ENCODE results near the gene ATAD3C.
A peak's percentile ranks its signal among the peaks of the same experiment; 100 is the strongest.
"Not testable (repeated sequence)": the region's sequence is repeated elsewhere in the genome, so short reads cannot be mapped to it uniquely, and the experiment has no call there.

ATAD3C gene, protein sequence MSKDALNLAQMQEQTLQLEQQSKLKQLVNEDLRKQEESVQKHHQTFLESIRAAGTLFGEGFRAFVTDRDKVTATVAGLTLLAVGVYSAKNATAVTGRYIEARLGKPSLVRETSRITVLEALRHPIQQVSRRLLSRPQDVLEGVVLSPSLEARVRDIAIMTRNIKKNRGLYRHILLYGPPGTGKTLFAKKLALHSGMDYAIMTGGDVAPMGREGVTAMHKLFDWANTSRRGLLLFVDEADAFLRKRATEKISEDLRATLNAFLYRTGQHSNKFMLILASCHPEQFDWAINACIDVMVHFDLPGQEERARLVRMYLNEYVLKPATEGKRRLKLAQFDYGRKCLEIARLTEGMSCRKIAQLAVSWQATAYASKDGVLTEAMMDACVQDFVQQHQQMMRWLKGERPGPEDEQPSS

DNA sequence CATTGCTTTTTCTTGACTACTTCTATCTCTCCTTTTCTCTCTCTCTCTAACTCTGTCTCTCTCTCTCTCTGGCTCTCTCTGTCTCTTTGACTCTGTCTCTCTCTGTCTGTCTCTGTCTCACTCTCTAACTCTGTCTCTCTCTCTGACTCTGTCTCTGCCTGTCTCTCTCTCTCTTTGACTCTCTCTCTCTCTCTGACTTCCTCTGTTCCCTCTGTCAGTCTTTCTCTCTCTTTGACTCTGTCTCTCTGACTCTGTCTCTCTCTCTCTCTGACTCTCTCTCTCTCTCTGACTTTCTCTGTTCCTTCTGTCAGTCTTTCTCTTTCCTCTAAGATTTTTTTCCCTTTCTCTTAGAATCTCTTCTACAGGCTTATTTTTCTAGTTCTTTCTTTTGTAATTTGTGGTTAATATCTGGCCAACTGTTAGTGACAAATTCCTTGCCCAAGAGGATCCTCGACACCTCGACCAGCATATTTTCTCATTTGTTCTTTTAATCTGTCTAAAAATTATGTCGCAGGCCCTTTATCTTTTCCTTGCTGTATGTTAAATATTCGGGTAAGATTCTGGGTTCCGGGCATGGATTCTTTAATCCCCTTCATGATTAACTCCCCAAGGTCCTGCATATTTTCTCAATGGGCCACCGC is at the start of gene ATAD3C:
Gene ATAD3C (plus strand): TSS at position 591 of the 641 bp plus-strand sequence. CDS start 995 bp downstream, outside the sequence.
- no peak for DNase-seq (ENCODE audit: low read depth)

GRCh38 chr1:1399872-1400575 is 49.5 kb upstream of the ATAD3C start:
- no peak for DNase-seq (ENCODE audit: low read depth)

DNA sequence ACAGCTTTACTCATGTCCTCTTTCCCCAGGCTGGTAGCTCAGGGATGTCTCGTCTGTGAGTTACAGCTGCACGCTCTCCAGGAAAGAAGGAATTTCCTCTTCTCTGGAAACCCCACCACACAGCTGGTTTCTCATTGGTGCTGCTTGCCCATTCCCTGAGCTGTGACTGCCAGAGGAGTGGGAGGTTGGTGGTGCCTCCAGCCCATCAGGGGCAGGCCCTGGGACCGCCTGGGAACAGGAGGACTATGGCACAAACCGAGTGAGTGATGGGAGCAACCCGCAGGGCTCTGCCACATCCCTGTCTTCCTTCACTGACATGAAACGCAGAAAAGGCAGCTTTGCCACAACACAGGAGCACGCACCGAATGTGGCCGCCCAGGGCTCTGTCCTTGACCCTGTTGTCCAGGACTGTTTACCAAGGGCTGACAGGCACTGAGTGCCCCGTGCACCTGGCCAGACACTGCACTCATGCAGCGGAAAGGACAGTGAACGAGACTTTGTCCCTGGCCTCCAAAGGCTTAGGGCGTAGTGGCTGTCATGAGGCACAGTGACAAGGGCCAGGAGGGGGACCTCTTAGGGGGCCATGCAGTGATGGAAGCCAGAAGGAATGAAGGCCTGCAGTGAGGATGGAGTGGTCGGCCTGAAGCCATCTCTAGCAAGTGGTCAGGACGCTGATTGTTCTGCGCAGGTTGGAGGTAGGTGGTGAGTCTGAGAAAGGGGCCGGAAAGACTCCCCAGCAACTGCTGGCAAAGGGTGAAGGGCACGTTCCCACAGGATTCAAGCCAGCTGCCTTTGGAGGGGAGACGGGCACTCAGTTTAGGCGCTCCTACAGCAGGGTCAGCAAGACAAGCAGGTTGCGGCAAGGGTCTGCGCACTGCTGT is 48.7 kb upstream of the ATAD3C start:
- no peak for DNase-seq (ENCODE audit: low read depth)

DNA sequence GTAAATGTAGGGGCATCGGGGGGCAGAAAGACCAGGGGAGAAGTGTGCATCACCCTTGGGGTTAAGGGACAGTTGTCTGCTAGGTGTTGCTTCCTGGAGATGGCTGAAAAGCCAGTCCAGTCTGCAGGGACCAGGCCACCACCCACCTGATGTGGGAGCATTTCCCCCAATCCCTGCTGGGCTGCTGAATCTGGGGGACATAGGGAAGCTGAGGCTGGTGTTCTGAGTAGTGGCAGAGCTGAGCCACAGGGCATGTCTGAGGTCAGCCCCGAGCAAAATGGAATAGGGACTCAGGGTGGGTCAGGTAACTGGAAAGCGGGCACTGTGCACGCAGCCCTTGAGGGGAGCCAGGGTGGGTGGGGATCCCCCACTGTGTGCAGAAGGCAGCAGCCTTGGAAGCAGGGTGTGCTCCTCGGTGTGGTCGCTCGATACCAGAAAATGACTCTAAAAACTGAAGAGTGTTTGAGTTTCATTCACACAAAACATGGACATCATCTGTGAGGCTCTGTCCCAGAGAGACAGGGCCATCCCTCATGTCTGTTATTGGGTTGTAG is 48.0 kb upstream of the ATAD3C start:
- DNase-seq (ENCODE audit: low read depth): no peak

DNA sequence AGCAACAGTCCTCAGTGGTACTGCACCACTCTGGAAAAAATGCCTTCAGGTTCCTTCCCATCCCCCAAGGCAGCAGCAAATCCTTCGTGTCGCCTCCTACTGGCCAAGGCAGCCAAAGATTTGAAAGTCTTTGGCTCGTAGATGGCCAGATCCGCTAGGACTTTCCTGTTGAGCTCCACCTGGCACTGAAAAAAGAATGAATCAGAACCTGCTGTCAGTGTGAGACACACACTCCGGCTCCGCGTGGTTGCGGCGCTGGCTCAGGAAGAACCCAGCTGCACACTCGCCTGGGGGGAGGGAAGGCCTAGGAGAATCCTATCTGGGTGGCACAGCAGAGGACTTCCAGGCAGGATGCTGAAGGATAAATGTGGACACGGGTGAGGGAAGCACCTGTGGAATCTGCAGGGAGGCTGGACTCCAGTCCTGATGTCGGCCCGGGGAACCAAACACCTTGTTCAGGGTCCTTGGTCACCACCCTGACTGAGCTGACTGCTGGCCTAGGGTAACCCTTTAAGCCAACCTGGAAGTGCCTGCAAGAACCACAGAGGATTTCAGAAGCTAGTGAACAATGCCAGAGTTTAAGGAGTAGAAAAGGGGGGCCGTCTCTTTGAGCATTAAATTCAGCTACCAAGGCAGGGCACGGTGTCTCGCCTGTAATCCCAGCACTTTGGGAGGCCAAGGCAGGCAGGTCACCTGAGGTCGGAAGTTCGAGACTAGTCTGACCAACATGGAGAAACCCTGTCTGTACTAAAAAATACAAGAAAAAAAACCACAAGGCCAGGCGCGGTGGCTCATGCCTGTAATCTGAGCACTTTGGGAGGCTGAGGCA is 47.2 kb upstream of the ATAD3C start:
- DNase-seq (ENCODE audit: low read depth): no peak

GRCh38 chr1:1402901-1403392 is 46.5 kb upstream of the ATAD3C start:
- DNase-seq (ENCODE audit: low read depth): not testable (repeated sequence)

- DNase-seq (ENCODE audit: low read depth): no peak
Observed at GRCh38 chr1:1403653-1404052, 45.8 kb upstream of the ATAD3C start.

DNA sequence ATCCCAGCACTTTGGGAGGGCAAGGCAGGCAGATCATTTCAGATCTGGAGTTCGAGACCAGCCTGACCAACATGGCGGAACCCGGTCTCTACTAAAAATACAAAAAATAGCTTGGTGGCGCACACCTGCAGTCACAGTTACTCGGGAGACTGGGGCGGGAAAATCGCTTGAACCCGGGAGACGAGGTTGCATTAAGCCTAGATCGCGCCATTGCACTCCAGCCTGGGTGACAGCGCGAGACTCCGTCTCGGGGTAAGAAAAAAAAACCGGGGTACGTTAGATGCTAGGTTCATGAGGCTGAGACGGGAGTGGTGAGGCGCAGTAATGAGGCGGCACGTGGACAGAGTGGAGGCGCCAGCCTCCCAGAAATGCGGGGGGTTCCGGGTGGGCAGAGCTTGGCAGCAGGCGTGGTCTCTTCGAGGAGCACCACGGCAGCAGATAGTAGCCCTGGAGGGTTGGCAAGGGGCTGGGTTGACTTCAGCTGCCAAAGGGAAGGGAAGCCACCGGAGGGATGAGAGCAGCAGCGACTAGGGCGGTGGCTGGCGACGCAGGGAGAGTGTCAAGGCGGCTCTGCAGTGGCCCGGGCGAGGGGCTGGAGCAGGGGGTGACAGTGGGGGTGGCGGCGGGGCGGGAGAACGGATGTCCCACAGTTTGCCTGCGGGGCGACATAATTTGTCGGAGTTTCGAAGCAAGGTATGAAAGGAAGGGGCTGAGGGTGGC is 43.2 kb upstream of the ATAD3C start:
- DNase-seq (ENCODE audit: low read depth): no peak

DNA sequence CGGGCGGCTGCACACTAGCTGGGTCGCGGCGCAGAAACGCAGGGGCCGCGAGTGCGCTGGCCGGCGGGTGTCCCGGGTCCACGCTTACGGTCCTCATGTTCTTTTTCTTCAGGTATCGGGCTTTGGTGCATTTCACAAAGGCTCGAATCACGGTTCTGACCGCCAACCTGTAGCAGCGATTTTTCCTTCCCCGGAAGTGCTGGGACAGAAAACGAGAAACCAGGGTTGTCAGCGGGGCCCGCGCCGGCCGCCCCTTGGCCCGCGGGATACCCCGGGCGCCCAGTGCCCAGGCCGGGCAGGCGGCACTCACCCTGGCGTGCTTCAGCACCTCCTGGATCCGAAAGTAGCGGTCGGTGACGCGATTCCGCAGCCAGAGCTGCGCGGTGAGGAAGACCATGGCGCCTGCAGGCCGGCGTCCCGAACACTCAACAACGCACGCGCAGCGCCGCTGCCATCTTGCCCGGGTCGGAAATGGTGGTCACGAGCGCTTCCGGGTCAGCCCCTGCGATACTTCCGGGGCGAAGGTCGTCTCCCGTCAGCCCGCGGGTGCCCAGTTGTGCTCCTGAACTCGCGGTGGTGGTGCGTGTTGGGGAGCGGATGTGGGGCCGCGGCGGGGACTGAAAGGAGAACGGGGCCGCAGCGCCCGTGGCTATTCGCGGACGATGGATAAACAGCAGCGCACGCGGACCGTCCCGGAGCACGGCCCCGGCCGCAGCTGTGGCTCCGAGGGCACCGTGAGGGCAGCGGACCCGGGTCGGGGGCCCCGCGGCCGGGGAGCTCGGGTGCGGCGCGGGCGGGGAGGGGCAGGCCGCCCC is 42.5 kb upstream of the ATAD3C start, which contains the start of gene MRPL20:
Gene MRPL20 (minus strand): TSS at position 473 of the 815 bp plus-strand sequence. CDS start 76 bp downstream, at position 397.
- peak; percentile 93 for DNase-seq (ENCODE audit: low read depth)

GRCh38 chr1:1407636-1408318 is 41.7 kb upstream of the ATAD3C start:
- DNase-seq (ENCODE audit: low read depth): no peak

- DNase-seq (ENCODE audit: low read depth): not testable (repeated sequence)
Observed at GRCh38 chr1:1410238-1410637, 39.3 kb upstream of the ATAD3C start.

GRCh38 chr1:1411626-1412025 is 37.9 kb upstream of the ATAD3C start:
- no peak for DNase-seq (ENCODE audit: low read depth)

DNA sequence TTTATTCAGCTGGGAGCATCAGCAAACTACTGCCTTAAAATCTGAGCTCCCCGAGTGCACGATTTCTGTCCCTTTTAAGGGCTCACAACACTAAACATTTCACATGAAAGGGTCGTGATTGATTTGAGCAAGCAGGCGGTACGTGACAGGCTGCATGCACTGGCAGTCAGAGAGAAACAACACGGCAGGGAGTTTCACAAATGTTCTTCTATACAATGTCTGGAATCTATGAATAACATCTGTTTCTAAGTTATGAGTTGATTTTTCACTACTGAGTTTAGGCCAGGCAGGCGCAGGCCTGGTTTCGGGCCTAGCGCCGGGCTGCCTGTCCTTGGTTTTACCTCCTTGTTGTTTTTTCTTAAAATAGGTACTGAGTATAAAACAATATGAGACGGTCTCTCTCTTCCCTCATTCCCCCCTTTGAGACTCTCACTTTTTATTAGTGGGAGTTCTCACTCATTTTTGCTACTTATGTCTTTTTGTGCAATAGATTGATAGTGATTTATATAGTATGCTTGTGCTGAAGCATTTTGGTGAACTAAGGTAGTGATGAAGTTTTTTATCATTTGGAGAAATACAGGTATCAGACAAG is 37.1 kb upstream of the ATAD3C start:
- DNase-seq (ENCODE audit: low read depth): not testable (repeated sequence)

DNA sequence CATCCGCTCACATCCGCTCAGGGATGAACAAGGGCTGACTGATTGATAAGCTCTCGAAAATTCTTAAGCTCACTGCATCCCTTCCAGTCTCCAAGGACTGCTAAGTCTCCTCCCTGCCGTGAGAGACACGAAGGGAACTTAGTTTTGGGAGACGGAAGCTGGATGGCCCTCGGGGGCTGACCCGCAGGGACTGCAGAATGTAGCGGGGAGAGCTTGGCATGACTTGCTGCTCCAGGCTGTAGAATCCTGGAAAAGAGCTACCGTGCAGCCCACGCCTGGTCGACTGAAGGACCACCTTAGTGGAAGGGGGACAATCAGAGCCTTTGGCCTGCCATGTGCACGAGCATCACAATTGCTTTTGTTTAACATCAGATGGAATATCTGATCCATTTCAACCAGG is 33.7 kb upstream of the ATAD3C start:
- DNase-seq (ENCODE audit: low read depth): no peak

GRCh38 chr1:1417396-1417795 is 32.1 kb upstream of the ATAD3C start:
- DNase-seq (ENCODE audit: low read depth): not testable (repeated sequence)

DNA sequence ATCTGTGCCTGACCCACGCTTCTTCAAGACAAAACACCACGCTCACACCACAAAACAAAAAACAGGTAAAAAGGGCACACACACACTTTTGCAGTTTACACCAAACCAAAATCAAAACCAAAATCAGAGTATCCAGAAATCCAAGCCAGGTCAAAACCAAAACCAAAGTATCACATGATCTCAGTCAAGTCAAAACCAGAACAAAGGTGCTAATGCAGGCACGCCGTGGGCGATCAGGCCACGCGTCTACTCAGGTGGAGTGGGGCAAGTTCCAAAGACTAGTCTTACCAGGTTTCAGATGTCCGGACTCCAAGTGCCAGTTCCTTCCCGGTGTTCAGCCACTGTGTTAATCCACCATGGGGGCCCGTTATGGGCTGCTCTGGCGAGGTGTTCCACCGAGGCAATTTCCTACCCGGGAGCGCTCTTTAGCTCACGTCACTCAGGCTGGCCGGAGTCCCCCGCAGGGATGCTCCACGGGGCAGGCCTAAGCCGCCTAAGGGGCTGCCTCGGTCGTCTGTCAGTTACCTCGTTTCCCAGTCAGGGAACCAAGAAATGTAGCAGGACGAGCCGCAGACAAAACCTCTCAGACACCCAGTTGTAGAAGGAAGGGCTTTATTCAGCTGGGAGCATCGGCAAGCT is 31.5 kb upstream of the ATAD3C start:
- DNase-seq (ENCODE audit: low read depth): not testable (repeated sequence)

Data from stimulated activated CD8-positive, alpha-beta memory T cell treated with anti-CD3 and anti-CD28 coated beads, Interleukin-12 subunit alpha, Interleukin-12 subunit beta, amount 100 ng/mL, for 4 hours (primary cell).